Endometrial microvascular endothelial cells (primary cell): ENCODE data around the gene FGF2. TPM values are rescaled to one million over a fixed set of nuclear protein-coding genes. Genes with fewer than 3 reads are reported as not detected.
"Not testable (repeated sequence)": the region's sequence is repeated elsewhere in the genome, so short reads cannot be mapped to it uniquely, and the experiment has no call there.

Source experiments
- in situ Hi-C: cut with HindIII; loops from 2 replicates; pipeline ENCODE4 v1.10.0; 2017; ENCODE audit warnings: low sequenced_read_pairs, low pct_unique_long_range_greater_than_20kb; ENCODE audit errors: inconsistent ontology term
- total RNA-seq: library from RNA; depleted of rRNA; stranded (reverse); fragments of >200 nt; gene quantifications from one replicate; pipeline ENCODE4 v1.2.3, GENCODE V29; 2015; ENCODE audit errors: inconsistent ontology term

FGF2 gene
- total RNA-seq, 1 donor from 2014 or later, result 13.9 TPM

DNA sequence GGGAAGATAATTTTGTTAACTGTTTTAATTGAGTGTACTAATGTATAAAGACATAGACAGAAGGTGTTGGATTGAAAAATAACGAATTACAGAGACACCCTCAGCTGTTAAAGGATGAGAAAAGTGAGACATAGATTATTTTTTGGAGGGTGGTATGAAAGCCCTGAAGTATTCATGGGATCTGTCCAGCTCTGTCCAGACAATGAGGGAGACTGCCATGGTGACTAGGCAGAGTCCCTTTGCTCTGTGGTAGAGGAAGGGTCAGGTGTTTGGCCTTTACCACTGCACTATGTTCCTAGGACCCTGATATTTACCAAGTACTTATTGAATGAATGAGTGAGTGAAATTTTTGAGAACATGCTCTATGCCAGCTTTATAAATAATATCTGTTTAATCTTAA, 11.4 kb downstream of the FGF2 start:
- in situ Hi-C loops, result no loop called here

DNA sequence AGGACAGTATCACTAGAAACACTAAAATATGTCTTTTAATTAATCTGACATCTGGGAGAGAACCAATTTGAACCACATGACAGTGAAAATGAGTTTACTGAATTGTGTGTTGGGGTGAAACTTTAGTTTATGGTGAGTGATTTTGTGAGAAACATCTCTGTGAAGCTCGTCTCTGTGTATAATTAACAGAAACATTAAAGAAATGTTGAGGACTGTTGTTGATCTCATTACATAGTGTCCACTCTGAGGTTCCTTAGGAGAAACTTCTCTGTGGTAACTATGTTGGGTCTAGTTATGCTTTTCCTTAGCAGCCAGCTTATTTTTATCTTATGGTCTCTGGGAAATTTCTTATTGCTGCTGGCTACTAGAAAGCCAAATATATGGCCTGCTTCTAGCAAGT, 15.8 kb downstream of the FGF2 start:
- in situ Hi-C loops, result no loop called here

DNA sequence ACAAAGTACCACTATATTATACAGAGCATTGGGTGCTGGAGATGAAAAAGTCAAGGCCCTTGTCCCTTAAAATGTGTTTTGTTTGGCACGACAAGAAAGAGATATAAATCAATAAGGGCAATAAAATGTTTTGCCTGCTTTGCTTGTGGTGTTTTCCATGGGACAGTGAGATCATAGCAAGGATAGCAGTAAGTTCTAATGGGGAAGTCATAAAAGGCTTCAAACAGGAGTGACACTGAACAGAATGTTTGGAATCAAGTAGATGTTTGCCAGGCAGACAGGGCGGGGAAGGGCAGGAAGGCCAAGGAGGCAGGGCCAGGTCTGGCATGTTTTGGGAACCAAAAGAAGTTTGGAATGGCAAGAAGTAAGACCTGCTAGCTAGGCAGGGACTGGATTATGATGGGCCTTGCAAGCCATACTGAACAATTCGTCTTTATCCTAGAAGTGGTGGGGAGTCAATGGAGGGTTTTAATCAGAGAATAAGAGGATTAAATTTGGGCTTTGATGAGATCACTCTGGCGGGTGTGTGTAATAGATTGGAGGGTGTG, 16.4 kb downstream of the FGF2 start:
- in situ Hi-C loops, result no loop called here

GRCh38 chr4:122844391-122844790, 17.8 kb downstream of the FGF2 start:
- in situ Hi-C loops, result not testable (repeated sequence)

- in situ Hi-C loops, result no loop called here
Measured at GRCh38 chr4:122845066-122845465, 18.4 kb downstream of the FGF2 start.

- in situ Hi-C loops, result no loop called here
Measured at GRCh38 chr4:122845760-122846159, 19.1 kb downstream of the FGF2 start.

DNA sequence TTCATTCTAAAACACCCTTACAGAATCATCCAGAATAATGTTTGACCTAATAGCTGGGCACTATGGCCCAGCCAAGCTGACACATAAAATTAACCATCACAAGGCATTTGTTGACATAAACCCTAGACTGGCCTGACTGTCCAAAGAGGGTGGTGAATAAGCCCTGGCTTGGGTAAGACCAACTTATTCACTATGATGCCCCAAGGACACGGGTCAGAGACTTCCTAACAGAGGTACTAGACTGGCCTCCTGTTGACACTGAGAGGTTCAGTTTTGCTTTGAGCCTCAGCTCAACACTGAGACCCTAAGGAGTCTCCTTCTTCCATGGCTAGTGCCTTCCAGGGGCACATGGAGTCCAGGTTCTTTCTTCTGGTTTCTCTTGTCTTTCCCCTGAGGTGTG, 21.3 kb downstream of the FGF2 start:
- in situ Hi-C loops, result no loop called here

- in situ Hi-C loops, result not testable (repeated sequence)
Measured at GRCh38 chr4:122849789-122850188, 23.2 kb downstream of the FGF2 start.

- in situ Hi-C loops, result no loop called here
Measured at GRCh38 chr4:122851568-122851967, 24.9 kb downstream of the FGF2 start.

- in situ Hi-C loops, result no loop called here
Measured at GRCh38 chr4:122854447-122855352, 28.1 kb downstream of the FGF2 start.

DNA sequence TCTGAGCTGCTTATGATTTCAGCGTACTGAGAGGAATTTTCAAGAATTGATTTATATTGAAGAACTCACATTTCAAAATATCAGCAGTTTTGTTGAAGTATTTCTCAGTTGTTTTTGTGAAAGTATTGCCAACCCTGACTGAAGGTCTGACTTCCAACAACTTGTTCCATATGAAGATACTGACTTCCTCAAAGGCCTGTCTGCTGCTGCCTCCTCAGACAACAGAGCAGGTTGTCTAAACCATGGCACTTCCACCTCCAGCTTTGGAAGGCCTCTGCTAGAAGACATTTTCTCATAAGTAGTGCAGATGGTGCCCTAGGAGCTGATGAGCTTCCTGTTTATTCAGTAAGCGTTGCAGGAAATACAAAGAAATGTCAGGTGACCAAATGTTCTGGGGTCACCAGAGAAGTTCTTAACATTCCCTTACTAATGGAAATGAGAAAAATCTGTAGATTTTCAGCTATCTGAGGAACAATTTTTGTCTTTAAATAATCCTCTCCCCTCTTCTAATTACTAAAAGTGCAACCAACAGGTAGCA, 28.8 kb downstream of the FGF2 start:
- in situ Hi-C loops, result no loop called here

DNA sequence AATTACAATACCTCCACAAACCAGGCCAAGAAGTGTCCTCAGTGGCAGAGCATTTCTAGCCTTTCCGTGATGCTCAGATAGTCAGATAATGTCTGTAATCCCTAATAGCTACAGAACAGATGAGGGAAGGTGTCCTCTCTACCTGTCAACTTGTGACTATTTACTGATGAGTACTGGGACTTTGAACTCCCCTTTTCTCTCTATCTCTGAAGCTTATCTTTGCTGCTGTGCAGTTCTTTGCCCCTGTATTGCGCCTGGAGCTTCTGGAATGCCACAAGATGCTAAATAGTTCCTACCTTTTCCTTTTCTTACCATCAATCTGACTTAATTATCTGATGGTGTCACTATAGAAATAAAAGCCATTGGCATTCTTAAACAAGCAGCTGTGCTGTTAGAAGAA, 30.5 kb downstream of the FGF2 start:
- in situ Hi-C loops, result no loop called here

GRCh38 chr4:122858705-122859104, 32.1 kb downstream of the FGF2 start:
- in situ Hi-C loops, result no loop called here

- in situ Hi-C loops, result no loop called here
Measured at GRCh38 chr4:122861172-122861943, 34.7 kb downstream of the FGF2 start.

- in situ Hi-C loops, result no loop called here
Measured at GRCh38 chr4:122863639-122864038, 37.0 kb downstream of the FGF2 start.

DNA sequence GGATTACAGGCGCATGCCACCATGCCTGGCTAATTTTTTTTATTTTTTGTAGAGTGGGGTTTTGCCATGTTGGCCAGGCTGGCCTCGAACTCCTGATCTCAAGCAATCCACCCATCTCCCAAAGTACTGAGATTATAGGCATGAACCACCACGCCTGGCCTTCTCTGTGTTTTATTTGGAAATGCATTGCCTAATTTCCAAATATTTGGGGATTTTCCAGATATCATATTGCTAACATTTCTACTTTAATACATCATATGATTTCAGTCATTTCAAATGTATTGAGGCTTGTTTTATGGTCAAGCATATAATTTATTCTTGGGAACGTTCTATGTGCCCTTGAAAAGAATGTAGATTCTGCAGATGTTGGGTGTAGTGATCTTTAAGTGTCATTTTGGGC, 38.8 kb downstream of the FGF2 start:
- in situ Hi-C loops, result no loop called here

DNA sequence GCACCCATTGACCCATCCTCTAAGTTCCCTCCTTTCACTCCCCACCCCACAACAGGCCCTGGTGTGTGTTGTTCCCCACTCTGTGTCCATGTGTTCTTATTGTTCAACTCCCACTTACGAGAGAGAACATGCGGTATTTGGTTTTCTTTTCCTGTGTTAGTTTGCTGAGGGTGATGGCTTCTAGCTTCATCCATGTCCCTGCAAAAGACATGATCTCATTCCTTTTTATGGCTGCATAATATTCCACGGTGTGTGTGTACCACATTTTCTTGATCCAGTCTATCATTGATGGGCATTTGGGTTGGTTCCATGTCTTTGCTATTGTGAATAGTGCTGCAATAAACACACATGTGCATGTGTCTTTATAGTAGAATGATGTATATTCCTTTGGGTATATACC, 41.6 kb downstream of the FGF2 start:
- in situ Hi-C loops, result not testable (repeated sequence)

GRCh38 chr4:122873146-122873545, 46.5 kb downstream of the FGF2 start:
- in situ Hi-C loops, result no loop called here

DNA sequence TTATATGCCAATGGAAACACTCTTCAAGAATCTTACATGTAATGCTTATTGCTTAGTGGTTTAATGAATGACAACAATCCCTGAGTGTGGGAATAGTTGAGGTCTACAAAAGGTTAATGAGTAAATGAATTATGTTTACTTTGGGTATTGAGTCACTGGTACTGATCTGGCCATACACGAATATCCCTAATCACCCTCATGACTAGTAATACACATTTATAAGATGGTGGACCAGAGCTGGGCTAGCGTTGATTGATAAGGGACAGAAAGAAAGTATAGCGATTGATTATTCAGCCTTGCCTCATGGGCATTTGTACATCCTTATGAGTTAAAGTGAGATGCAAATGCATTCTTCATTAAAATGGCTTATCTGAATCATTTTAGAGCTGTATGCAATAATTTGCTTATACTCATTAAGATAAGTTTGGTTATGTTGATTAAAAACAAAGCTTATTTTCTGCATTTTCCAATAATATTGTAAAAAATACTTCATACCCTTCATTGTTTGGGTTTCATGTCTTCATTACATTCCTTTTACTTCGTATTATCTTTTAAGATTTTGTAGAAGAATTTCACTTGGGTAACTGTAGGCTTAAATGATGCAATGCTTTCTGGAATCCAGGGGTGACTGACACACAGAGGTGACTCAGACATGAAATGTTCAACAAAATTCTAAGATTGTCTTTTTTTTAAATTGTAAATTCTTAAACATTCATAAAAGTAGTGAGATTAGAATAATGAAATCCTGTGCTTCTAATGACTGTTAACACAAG, 47.4 kb downstream of the FGF2 start:
- in situ Hi-C loops, result no loop called here
